OCI-LY7 (cell line): ENCODE results near the gene SYDE1. TPM values are rescaled to one million over a fixed set of nuclear protein-coding genes. Genes with fewer than 3 reads are reported as not detected.
"Not testable (repeated sequence)": the region's sequence is repeated elsewhere in the genome, so short reads cannot be mapped to it uniquely, and the experiment has no call there.

ENCODE experiments used
- BruUV-seq: library from RNA; stranded (reverse); fragments of 400-500 nt; replicated peaks from 2 replicates; lab custom pipeline; 2021; lab: Mats Ljungman, UMichigan
- CTCF ChIA-PET: fragments of 300-600 bp; sonication (Branson Sonifier 250); formaldehyde crosslinking; loops from one replicate; lab custom pipeline; 2022; ENCODE audit warnings: antibody characterized with exemption; ENCODE audit not compliant: unreplicated experiment; lab: Charles Lee
- POLR2A ChIA-PET: fragments of 300-600 bp; sonication (Branson Sonifier 250); formaldehyde crosslinking; loops from one replicate; lab custom pipeline; 2022; ENCODE audit warnings: antibody characterized with exemption; lab: Charles Lee
- DNase-seq: peaks from one replicate; pipeline ENCODE4 v3.0.0-alpha.2; 2015; ENCODE audit warnings: low spot score
- H2AFZ ChIP-seq: fragments of 200-600 bp; sonication (generic), shearing (Covaris generic); 2 replicates; pipeline ENCODE4 v1.6.1; 2014; ENCODE audit warnings: mild to moderate bottlenecking, antibody characterized with exemption, low read length, moderate library complexity
- H3K27ac ChIP-seq: fragments of 200-600 bp; sonication (generic); 2 replicates; pipeline ENCODE4 v1.5.1; 2014; ENCODE audit warnings: mixed run types, low read depth, mild to moderate bottlenecking, moderate library complexity, low read length, inconsistent platforms; ENCODE audit not compliant: poor library complexity, severe bottlenecking
- H3K36me3 ChIP-seq: fragments of 200-600 bp; sonication (generic); 2 replicates; pipeline ENCODE4 v1.6.1; 2014; ENCODE audit warnings: mild to moderate bottlenecking, antibody characterized with exemption, low read length, moderate library complexity, mixed read lengths; ENCODE audit not compliant: insufficient read depth
- H3K4me1 ChIP-seq: fragments of 200-600 bp; sonication (generic); 2 replicates; pipeline ENCODE4 v1.5.1; 2014; ENCODE audit warnings: mild to moderate bottlenecking, low read length; ENCODE audit not compliant: insufficient read depth, poor library complexity, severe bottlenecking
- H3K4me2 ChIP-seq: fragments of 200-600 bp; sonication (generic); 2 replicates; pipeline ENCODE4 v1.6.1; 2014; ENCODE audit warnings: mild to moderate bottlenecking, low read length
- H3K4me3 ChIP-seq: fragments of 200-600 bp; sonication (generic); 2 replicates; pipeline ENCODE4 v1.5.1; 2014; ENCODE audit warnings: mild to moderate bottlenecking, low read depth, low read length; ENCODE audit not compliant: poor library complexity, severe bottlenecking
- H3K79me2 ChIP-seq: fragments of 200-600 bp; sonication (generic); 2 replicates; pipeline ENCODE4 v1.6.1; 2016; ENCODE audit warnings: low read depth, mild to moderate bottlenecking, low read length, moderate library complexity, mixed read lengths; ENCODE audit not compliant: insufficient read depth
- H3K9me2 ChIP-seq: fragments of 200-600 bp; sonication (generic); 2 replicates; pipeline ENCODE4 v1.6.1; 2016; ENCODE audit warnings: mild to moderate bottlenecking, low read length, mixed read lengths; ENCODE audit not compliant: insufficient read depth
- H3K9me3 ChIP-seq: fragments of 200-600 bp; sonication (generic); 2 replicates; pipeline ENCODE4 v1.6.1; 2014; ENCODE audit warnings: mild to moderate bottlenecking, mixed run types, low read length, mixed read lengths
- H4K20me1 ChIP-seq: fragments of 200-600 bp; sonication (generic); 2 replicates; pipeline ENCODE4 v1.6.1; 2014; ENCODE audit warnings: mild to moderate bottlenecking, antibody characterized with exemption, low read length, moderate library complexity, mixed read lengths; ENCODE audit not compliant: insufficient read depth
- EZH2phosphoT487 ChIP-seq: fragments of 200-600 bp; sonication (generic); IDR thresholded peaks from 2 replicates; pipeline ENCODE4 v1.6.1; 2018; ENCODE audit warnings: low read depth, borderline replicate concordance, mild to moderate bottlenecking, mixed run types, antibody characterized with exemption, low read length, moderate library complexity, mixed read lengths
- intact Hi-C: fragments of 100-400 bp; cut with micrococcal nuclease; formaldehyde crosslinking; loops from one replicate; pipeline ENCODE4 v1.10.0; 2022; ENCODE audit not compliant: unreplicated experiment
- total RNA-seq, 2 experiments: library from RNA; depleted of rRNA in 1 of 2; stranded (reverse); fragments of >200 nt in 1 of 2; shearing (Covaris generic) in 1 of 2; gene quantifications; 2 replicates each; pipeline ENCODE4 v1.2.3, GENCODE V29; 2014 to 2022
- TF ChIP-seq, protein P1 (sequence below): fragments of 200-600 bp; sonication (generic); conservative IDR thresholded peaks from 2 replicates; pipeline ENCODE4 v1.5.1; 2014; ENCODE audit warnings: mild to moderate bottlenecking, antibody characterized with exemption, low read length, moderate library complexity, mixed read lengths

SYDE1 gene
- total RNA-seq, 2 experiments from 2014 or later: not detected

- H3K79me2 ChIP-seq: no peaks in the 10 kb centered on the region
- intact Hi-C loops: loop anchor here (1.0 kb wide), 2 partner anchors 58 to 464 kb away; no protein-coding TSS in a partner anchor
- H2AFZ ChIP-seq: peak overlapping the region; percentile 79; the same call in 1 of the 2 replicates
- no peaks in the 10 kb centered on the region for H4K20me1 ChIP-seq
- H3K4me1 ChIP-seq: peaks cover 8% of the 10 kb centered on the region
- peak overlapping the region; percentile 51; the same call in 1 of the 2 replicates for H3K4me2 ChIP-seq
- no peaks in the 10 kb centered on the region for H3K36me3 ChIP-seq
- CTCF ChIA-PET: interaction anchor here (1.1 kb wide), 1 partner anchor 9 kb away, joined by 5 read pairs; no protein-coding TSS in a partner anchor
- no peaks in the 10 kb centered on the region for H3K9me2 ChIP-seq
- no peak overlapping the region for H3K4me3 ChIP-seq
- no peaks in the 10 kb centered on the region for H3K9me3 ChIP-seq
- no peak for TF ChIP-seq EZH2phosphoT487
- TF ChIP-seq, protein P1, sequence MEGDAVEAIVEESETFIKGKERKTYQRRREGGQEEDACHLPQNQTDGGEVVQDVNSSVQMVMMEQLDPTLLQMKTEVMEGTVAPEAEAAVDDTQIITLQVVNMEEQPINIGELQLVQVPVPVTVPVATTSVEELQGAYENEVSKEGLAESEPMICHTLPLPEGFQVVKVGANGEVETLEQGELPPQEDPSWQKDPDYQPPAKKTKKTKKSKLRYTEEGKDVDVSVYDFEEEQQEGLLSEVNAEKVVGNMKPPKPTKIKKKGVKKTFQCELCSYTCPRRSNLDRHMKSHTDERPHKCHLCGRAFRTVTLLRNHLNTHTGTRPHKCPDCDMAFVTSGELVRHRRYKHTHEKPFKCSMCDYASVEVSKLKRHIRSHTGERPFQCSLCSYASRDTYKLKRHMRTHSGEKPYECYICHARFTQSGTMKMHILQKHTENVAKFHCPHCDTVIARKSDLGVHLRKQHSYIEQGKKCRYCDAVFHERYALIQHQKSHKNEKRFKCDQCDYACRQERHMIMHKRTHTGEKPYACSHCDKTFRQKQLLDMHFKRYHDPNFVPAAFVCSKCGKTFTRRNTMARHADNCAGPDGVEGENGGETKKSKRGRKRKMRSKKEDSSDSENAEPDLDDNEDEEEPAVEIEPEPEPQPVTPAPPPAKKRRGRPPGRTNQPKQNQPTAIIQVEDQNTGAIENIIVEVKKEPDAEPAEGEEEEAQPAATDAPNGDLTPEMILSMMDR: peak; percentile 83
- no TSS peak for BruUV-seq
- POLR2A ChIA-PET: interaction anchor here (0.5 to 0.9 kb wide), 4 partner anchors 55 to 462 kb away, joined by 3 to 5 read pairs (median 4); no protein-coding TSS in a partner anchor
- DNase-seq: peak; percentile 85
- H3K27ac ChIP-seq: no peak overlapping the region
These were observed 15.1 kb upstream of the SYDE1 start for GRCh38 chr19:15091918-15092753.

DNA sequence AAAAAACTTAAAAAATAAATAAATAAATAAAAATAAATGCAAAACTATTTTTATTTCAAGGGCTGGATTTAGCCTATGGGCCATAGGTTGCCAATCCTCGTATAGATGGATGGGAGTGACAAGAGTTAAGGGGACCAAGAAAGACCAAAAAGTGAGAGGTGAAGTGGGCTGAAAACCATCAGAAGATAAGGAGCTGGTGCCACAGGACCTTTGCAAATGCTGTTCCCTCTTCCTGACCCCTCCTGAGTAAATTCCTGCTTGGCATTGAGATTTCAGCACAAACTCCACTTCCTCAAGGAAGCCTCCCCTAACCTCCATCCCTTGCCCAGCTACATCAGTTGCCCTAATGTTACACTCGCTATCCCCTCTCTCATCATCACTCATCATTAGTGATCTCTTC lies 14.2 kb upstream of the SYDE1 start:
- BruUV-seq: no TSS peak
- Histone ChIP-seq H3K36me3 (no peaks in the 10 kb centered on the region), H3K27ac (no peak overlapping the region), H3K4me1 (peaks cover 8% of the 10 kb centered on the region), H3K4me3 (no peak overlapping the region), H3K9me2 (no peaks in the 10 kb centered on the region), H4K20me1 (no peaks in the 10 kb centered on the region), H3K4me2 (no peak overlapping the region), H3K9me3 (no peaks in the 10 kb centered on the region), H2AFZ (no peak overlapping the region), H3K79me2 (no peaks in the 10 kb centered on the region)
- no peak for DNase-seq
- intact Hi-C loops: no loop called here
- TF ChIP-seq EZH2phosphoT487: no peak
- TF ChIP-seq, protein P1: no peak
- ChIA-PET POLR2A (interaction anchor here (0.6 to 0.9 kb wide), 2 partner anchors 66 to 462 kb away, joined by 3 to 4 read pairs; no protein-coding TSS in a partner anchor), CTCF (interaction anchor here (1.1 kb wide), 1 partner anchor 9 kb away, joined by 5 read pairs; no protein-coding TSS in a partner anchor)

DNA sequence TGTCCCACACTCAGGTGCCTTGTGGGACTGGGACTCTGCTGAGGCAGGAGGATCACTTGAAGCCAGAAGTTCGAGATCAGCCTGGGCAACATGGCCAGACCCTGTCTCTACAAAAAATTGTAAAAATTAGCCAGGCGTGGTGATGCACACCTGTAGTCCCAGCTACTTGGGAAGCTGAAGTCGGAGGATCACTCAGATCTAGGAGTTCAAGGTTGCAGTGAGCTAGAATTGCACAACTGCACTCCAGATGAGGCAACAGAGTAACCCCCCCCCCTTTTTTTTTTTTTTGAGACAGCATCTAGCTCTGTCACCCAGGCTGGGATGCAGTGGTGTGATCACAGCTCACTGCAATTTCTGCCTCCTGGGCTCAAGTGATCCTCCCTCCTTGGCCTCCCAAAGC lies 11.0 kb upstream of the SYDE1 start:
- ChIA-PET POLR2A (no interaction called here), CTCF (no interaction called here)
- H3K4me1 ChIP-seq: peaks cover 8% of the 10 kb centered on the region
- no peak for DNase-seq
- no peaks in the 10 kb centered on the region for H3K9me3 ChIP-seq
- intact Hi-C loops: no loop called here
- BruUV-seq: no TSS peak
- H3K4me2 ChIP-seq: no peak overlapping the region
- no peak overlapping the region for H3K27ac ChIP-seq
- no peaks in the 10 kb centered on the region for H4K20me1 ChIP-seq
- H3K36me3 ChIP-seq: no peaks in the 10 kb centered on the region
- TF ChIP-seq, protein P1: no peak
- TF ChIP-seq EZH2phosphoT487: no peak
- no peak overlapping the region for H3K4me3 ChIP-seq
- no peaks in the 10 kb centered on the region for H3K9me2 ChIP-seq
- H3K79me2 ChIP-seq: no peaks in the 10 kb centered on the region
- H2AFZ ChIP-seq: no peak overlapping the region

DNA sequence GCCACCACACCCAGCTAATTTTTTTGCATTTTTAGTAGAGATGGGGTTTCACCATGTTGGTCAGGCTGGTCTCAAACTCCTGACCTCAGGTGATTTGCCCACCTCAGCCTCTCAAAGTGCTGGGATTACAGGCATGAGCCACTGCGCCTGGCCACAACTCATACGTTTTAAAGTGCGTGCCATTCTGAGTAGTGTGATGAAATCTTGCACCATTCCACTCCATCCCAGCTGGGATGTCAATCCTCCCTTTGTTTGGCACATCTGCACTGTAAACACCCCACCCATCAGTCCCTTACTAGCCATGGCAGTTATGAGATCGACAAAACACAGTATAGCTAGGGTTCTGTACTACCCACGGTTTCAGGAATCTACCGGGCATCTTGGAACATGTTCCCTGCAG lies 9.2 kb upstream of the SYDE1 start:
- H3K9me2 ChIP-seq, CTCF ChIA-PET, intact Hi-C loops, H3K4me1 ChIP-seq, H3K4me3 ChIP-seq, H3K9me3 ChIP-seq, H4K20me1 ChIP-seq, H3K27ac ChIP-seq, H3K36me3 ChIP-seq, H3K79me2 ChIP-seq, H2AFZ ChIP-seq, BruUV-seq, POLR2A ChIA-PET, DNase-seq, H3K4me2 ChIP-seq: not testable (repeated sequence)
